K562 (cell line): Measurements from ENCODE around the gene LIMS1. TPM values are rescaled to one million over a fixed set of nuclear protein-coding genes. Genes with fewer than 3 reads are reported as not detected.

Source experiments
- ADNP ChIP-seq: fragments of 200-800 bp; sonication (Bioruptor generic); IDR thresholded peaks from 2 replicates; pipeline ENCODE4 v1.6.1; 2016; ENCODE audit warnings: missing genetic modification characterization, missing compliant biosample characterization
- C11orf30 ChIP-seq: fragments of 450-650 bp; IDR thresholded peaks from 2 replicates; pipeline ENCODE4 v1.6.1; 2016; ENCODE audit warnings: low read depth, mild to moderate bottlenecking
- EP300 ChIP-seq: IDR thresholded peaks from 2 replicates; pipeline ENCODE4 v1.6.1; 2012; ENCODE audit warnings: low read length, improper control_type of control experiment
- FOSL1 ChIP-seq: fragments of 200-800 bp; sonication (Bioruptor generic); conservative IDR thresholded peaks from 2 replicates; pipeline ENCODE4 v1.6.1; 2016; ENCODE audit warnings: missing genetic modification characterization, missing compliant biosample characterization
- JUND ChIP-seq, 2 experiments: IDR thresholded peaks; 2 replicates in 1 of 2; 3 replicates in 1 of 2; pipeline ENCODE4 v1.6.1; 2011; ENCODE audit warnings: borderline replicate concordance in 2 of 2, low read depth in 2 of 2, low read length in 2 of 2, improper control_type of control experiment in 1 of 2, missing biosample characterization in 1 of 2, missing genetic modification characterization in 1 of 2, missing genetic modification reagents in 1 of 2
- KLF13 ChIP-seq: fragments of 450-650 bp; IDR thresholded peaks from 2 replicates; pipeline ENCODE4 v1.6.1; 2016; ENCODE audit warnings: missing genetic modification characterization, low read depth, mild to moderate bottlenecking, missing compliant biosample characterization, moderate library complexity, borderline replicate concordance
- MTA3 ChIP-seq: fragments of 450-650 bp; formaldehyde crosslinking; IDR thresholded peaks from 2 replicates; pipeline ENCODE4 v1.6.1; 2017; ENCODE audit warnings: mild to moderate bottlenecking, borderline replicate concordance
- NEUROD1 ChIP-seq: fragments of 150-350 bp; IDR thresholded peaks from 2 replicates; pipeline ENCODE4 v1.6.1; 2014; ENCODE audit warnings: borderline replicate concordance, low read length, low read depth; ENCODE audit not compliant: partially characterized antibody
- NFIX ChIP-seq: fragments of 250-450 bp; sonication (Bioruptor Pico); IDR thresholded peaks from 2 replicates; pipeline ENCODE4 v1.4.0; 2020; ENCODE audit warnings: low read depth, mild to moderate bottlenecking, moderate library complexity
- NONO ChIP-seq, 2 experiments: fragments of 200-400 bp in 1 of 2; fragments of 450-650 bp in 1 of 2; formaldehyde crosslinking in 1 of 2; IDR thresholded peaks; 2 replicates each; pipeline ENCODE4 v1.6.1; 2017; ENCODE audit warnings: low read depth in 2 of 2, mild to moderate bottlenecking in 2 of 2, moderate library complexity in 2 of 2, low read length in 1 of 2
- POLR2A ChIP-seq: fragments of 450-650 bp; conservative IDR thresholded peaks from 2 replicates; pipeline ENCODE4 v1.6.1; 2016
- RUNX1 ChIP-seq: sonication (generic); IDR thresholded peaks from 2 replicates; pipeline ENCODE4 v1.6.1; 2016; ENCODE audit warnings: antibody characterized with exemption, low read depth
- SMARCA4 ChIP-seq: fragments of 450-650 bp; IDR thresholded peaks from 2 replicates; pipeline ENCODE4 v1.6.1; 2016
- SMARCA5 ChIP-seq: fragments of 450-650 bp; IDR thresholded peaks from 2 replicates; pipeline ENCODE4 v1.6.1; 2016
- SPI1 ChIP-seq: IDR thresholded peaks from 2 replicates; pipeline ENCODE4 v1.6.1; 2011; ENCODE audit warnings: low read depth, low read length, control low read depth, borderline replicate concordance
- TAF1 ChIP-seq: IDR thresholded peaks from 2 replicates; pipeline ENCODE4 v1.6.1; 2011; ENCODE audit warnings: mild to moderate bottlenecking, low read length, moderate library complexity; ENCODE audit not compliant: insufficient read depth, control insufficient read depth, severe bottlenecking; ENCODE audit errors: extremely low read depth
- TAF7 ChIP-seq: fragments of 450-650 bp; IDR thresholded peaks from 2 replicates; pipeline ENCODE4 v1.6.1; 2016; ENCODE audit warnings: missing genetic modification characterization, missing compliant biosample characterization
- TOE1 ChIP-seq, 2 experiments: fragments of 450-650 bp in 1 of 2; sonication (generic) in 1 of 2; formaldehyde crosslinking in 1 of 2; IDR thresholded peaks; 2 replicates each; pipeline versions ENCODE4 v1.7.1 to v1.8.0; 2016 to 2022; ENCODE audit warnings: borderline replicate concordance in 2 of 2, mild to moderate bottlenecking in 2 of 2, antibody characterized with exemption in 1 of 2, inconsistent platforms in 1 of 2, low read depth in 1 of 2, missing genetic modification reagents in 1 of 2, moderate library complexity in 1 of 2
- XRCC5 ChIP-seq: fragments of 200-400 bp; formaldehyde crosslinking; IDR thresholded peaks from 2 replicates; pipeline ENCODE4 v1.6.1; 2017; ENCODE audit warnings: low read depth, mild to moderate bottlenecking, low read length
- YY1 ChIP-seq, 3 experiments: IDR thresholded peaks; 2 replicates each; pipeline ENCODE4 v1.6.1; 2011; ENCODE audit warnings: low read length in 2 of 3, mild to moderate bottlenecking in 2 of 3, moderate library complexity in 2 of 3, borderline replicate concordance in 1 of 3, control low read depth in 1 of 3, low read depth in 1 of 3; ENCODE audit not compliant: insufficient read depth in 3 of 3, insufficient replicate concordance in 2 of 3, control insufficient read depth in 1 of 3, insufficient read length in 1 of 3; ENCODE audit errors: extremely low read depth in 1 of 3
- ZNF586 ChIP-seq: fragments of 450-650 bp; formaldehyde crosslinking; conservative IDR thresholded peaks from 2 replicates; pipeline ENCODE4 v1.4.0; 2020; ENCODE audit warnings: mild to moderate bottlenecking, moderate library complexity
- ZNF668 ChIP-seq: fragments of 250-450 bp; sonication (Bioruptor Pico); IDR thresholded peaks from 2 replicates; pipeline ENCODE4 v1.8.0; 2022; ENCODE audit warnings: mild to moderate bottlenecking, inconsistent platforms
- ZNF77 ChIP-seq: fragments of 250-450 bp; sonication (Bioruptor Pico); IDR thresholded peaks from 2 replicates; pipeline ENCODE4 v1.5.0; 2020
- polyA plus RNA-seq, 8 experiments: library from polyadenylated mRNA; depleted of rRNA in 4 of 8; stranded (reverse) in 5 of 8; unstranded in 3 of 8; fragments of >200 nt; fragmentation: Nextera tagmentation in 2 of 8; fragmentation: Illumina TruSeq in 1 of 8; extraction: Ambion mirVana in 2 of 8; extraction: Trizol in 1 of 8; gene quantifications; 2 replicates each; pipeline versions ENCODE4 v1.2.1 to v1.2.3, GENCODE V29; 2011 to 2014; ENCODE audit warnings: inconsistent platforms in 1 of 8, missing spikeins in 1 of 8
- total RNA-seq, 7 experiments: library from RNA; depleted of rRNA in 6 of 7; stranded (reverse); fragments of >200 nt in 6 of 7; fragmentation: Illumina TruSeq in 2 of 7; extraction: Trizol in 2 of 7; gene quantifications; 2 replicates each; pipeline versions ENCODE4 v1.2.1 to v1.2.3, GENCODE V29; 2011 to 2021; ENCODE audit warnings: low replicate concordance in 1 of 7
- TF ChIP-seq, protein P1 (sequence below): fragments of 450-650 bp; IDR thresholded peaks from 2 replicates; pipeline ENCODE4 v1.6.1; 2016
- TF ChIP-seq, protein P2 (sequence below), 2 experiments: fragments of 450-650 bp in 1 of 2; sonication (generic) in 1 of 2; formaldehyde crosslinking in 1 of 2; IDR thresholded peaks in 1 of 2; conservative IDR thresholded peaks in 1 of 2; 2 replicates each; pipeline versions ENCODE4 v1.6.1 to v1.8.1; 2016 to 2023; ENCODE audit warnings: mild to moderate bottlenecking in 2 of 2, moderate library complexity in 2 of 2, inconsistent platforms in 1 of 2, missing genetic modification reagents in 1 of 2
- TF ChIP-seq, protein P3 (sequence below): fragments of 450-650 bp; IDR thresholded peaks from 2 replicates; pipeline ENCODE4 v1.6.1; 2016; ENCODE audit warnings: low read depth, mild to moderate bottlenecking, moderate library complexity

The LIMS1 gene
- total and polyA plus RNA-seq, 9 of the 15 experiments (the other 6 are each of a cell fraction or from before 2014, with no cell fraction given), result 52.8 to 134 (median 81.0) TPM

DNA sequence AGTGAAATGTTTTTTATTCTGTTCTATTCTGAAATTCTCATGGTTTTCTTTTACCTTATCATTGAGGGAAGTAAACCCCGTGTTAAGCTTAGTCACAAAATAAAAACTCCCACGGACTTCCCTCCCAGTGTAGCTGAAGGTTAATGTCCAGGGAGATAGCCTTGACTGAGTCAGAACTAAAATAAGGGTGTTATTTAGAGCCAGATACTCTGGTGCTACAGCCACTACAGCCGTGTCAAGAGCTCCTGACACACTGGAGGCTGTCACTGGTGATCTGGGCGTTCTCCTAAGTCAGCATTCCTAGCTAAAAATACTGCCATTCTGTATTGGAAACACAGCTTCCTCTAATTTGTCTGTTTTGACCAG lies 103.0 kb downstream of the LIMS1 start (continued):
- TF ChIP-seq NFIX (CRISPR knock-in tag) (no peak), YY1 (IDR thresholded peaks at IDR 0.05; ENCODE audit: borderline replicate concordance in 1 of 3, control insufficient read depth in 1 of 3, extremely low read depth in 1 of 3, insufficient read depth in 3 of 3, insufficient read length in 1 of 3, insufficient replicate concordance in 2 of 3, low read depth in 1 of 3, low read length in 2 of 3) (peak in 1 of 3 experiments; percentile 28), KLF13 (tag) (no peak), NEUROD1 (peak; percentile 44), TOE1 (IDR thresholded peaks at IDR 0.05; ENCODE audit: borderline replicate concordance) (no peak), TOE1 (CRISPR knock-in tag; IDR thresholded peaks at IDR 0.05; ENCODE audit: borderline replicate concordance, low read depth) (no peak), EP300 (peak; percentile 72; the same call in 1 of the 2 replicates), POLR2A (no peak), ZNF77 (CRISPR knock-in tag) (no peak), FOSL1 (tag) (peak; percentile 93), JUND (IDR thresholded peaks at IDR 0.05; ENCODE audit: borderline replicate concordance, low read depth, low read length) (peak; percentile 84), JUND (tag; IDR thresholded peaks at IDR 0.05; ENCODE audit: borderline replicate concordance, low read depth, low read length) (peak; percentile 59; the same call in 1 of the 3 replicates), SMARCA5 (no peak), ADNP (tag) (peak; percentile 44; the same call in 1 of the 2 replicates), ZNF586 (CRISPR knock-in tag) (no peak), MTA3 (peak; percentile 28; the same call in 1 of the 2 replicates), SPI1 (peak; percentile 64; the same call in 1 of the 2 replicates), XRCC5 (no peak), TAF1 (peak; percentile 21), RUNX1 (no peak), ZNF668 (no peak), SMARCA4 (peak; percentile 90), NONO (IDR thresholded peaks at IDR 0.05; ENCODE audit: low read depth in 2 of 2, low read length in 1 of 2) (no peak), TAF7 (tag) (no peak), C11orf30 (peak; percentile 92)
- TF ChIP-seq, protein P1, sequence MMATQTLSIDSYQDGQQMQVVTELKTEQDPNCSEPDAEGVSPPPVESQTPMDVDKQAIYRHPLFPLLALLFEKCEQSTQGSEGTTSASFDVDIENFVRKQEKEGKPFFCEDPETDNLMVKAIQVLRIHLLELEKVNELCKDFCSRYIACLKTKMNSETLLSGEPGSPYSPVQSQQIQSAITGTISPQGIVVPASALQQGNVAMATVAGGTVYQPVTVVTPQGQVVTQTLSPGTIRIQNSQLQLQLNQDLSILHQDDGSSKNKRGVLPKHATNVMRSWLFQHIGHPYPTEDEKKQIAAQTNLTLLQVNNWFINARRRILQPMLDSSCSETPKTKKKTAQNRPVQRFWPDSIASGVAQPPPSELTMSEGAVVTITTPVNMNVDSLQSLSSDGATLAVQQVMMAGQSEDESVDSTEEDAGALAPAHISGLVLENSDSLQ, result peak; percentile 68
- TF ChIP-seq, protein P2, sequence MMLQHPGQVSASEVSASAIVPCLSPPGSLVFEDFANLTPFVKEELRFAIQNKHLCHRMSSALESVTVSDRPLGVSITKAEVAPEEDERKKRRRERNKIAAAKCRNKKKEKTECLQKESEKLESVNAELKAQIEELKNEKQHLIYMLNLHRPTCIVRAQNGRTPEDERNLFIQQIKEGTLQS (IDR thresholded peaks at IDR 0.05), result peak; percentile 61
- TF ChIP-seq, protein P2 (CRISPR knock-in tag; conservative IDR thresholded peaks at IDR 0.05), result no peak
- TF ChIP-seq, protein P3, sequence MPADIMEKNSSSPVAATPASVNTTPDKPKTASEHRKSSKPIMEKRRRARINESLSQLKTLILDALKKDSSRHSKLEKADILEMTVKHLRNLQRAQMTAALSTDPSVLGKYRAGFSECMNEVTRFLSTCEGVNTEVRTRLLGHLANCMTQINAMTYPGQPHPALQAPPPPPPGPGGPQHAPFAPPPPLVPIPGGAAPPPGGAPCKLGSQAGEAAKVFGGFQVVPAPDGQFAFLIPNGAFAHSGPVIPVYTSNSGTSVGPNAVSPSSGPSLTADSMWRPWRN, result no peak
